Parathyroid adenoma (tissue), 2 donors: Measurements from ENCODE around the gene C5AR1.
A peak's percentile ranks its signal among the peaks of the same experiment; 100 is the strongest.
"Not testable (repeated sequence)": the region's sequence is repeated elsewhere in the genome, so short reads cannot be mapped to it uniquely, and the experiment has no call there.

ENCODE experiments used
- H2AFZ ChIP-seq: fragments of 300-600 bp; sonication (generic); one replicate; pipeline ENCODE4 v1.7.0; 2017; ENCODE audit warnings: antibody characterized with exemption, mild to moderate bottlenecking
- H3K27ac ChIP-seq: fragments of 300-600 bp; sonication (generic); one replicate; pipeline ENCODE4 v1.7.0; 2017
- H3K27me3 ChIP-seq: fragments of 300-600 bp; sonication (generic); one replicate; pipeline ENCODE4 v1.7.0; 2017; ENCODE audit warnings: low read length; ENCODE audit not compliant: control insufficient read depth, insufficient read depth
- H3K36me3 ChIP-seq: fragments of 300-600 bp; sonication (generic); one replicate; pipeline ENCODE4 v1.7.0; 2017; ENCODE audit warnings: low read length; ENCODE audit not compliant: control insufficient read depth, insufficient read depth
- H3K4me1 ChIP-seq: fragments of 300-600 bp; sonication (generic); one replicate; pipeline ENCODE4 v1.7.0; 2017; ENCODE audit warnings: control low read depth
- H3K4me2 ChIP-seq: fragments of 300-600 bp; sonication (generic); one replicate; pipeline ENCODE4 v1.7.0; 2017; ENCODE audit warnings: low read length
- H3K4me3 ChIP-seq: fragments of 300-600 bp; sonication (generic); one replicate; pipeline ENCODE4 v1.7.0; 2017; ENCODE audit warnings: low read depth, low read length
- H3K79me2 ChIP-seq: fragments of 300-600 bp; sonication (generic); one replicate; pipeline ENCODE4 v1.7.0; 2017; ENCODE audit warnings: control low read depth
- H3K9ac ChIP-seq: fragments of 300-600 bp; sonication (generic); one replicate; pipeline ENCODE4 v1.7.0; 2017; ENCODE audit warnings: mild to moderate bottlenecking
- H3K9me3 ChIP-seq: fragments of 300-600 bp; sonication (generic); one replicate; pipeline ENCODE4 v1.7.0; 2017; ENCODE audit warnings: low read length; ENCODE audit not compliant: control insufficient read depth
- CTCF ChIP-seq: fragments of 300-600 bp; sonication (generic); IDR thresholded peaks from one replicate; pipeline ENCODE4 v1.7.0; 2017; ENCODE audit warnings: antibody characterized with exemption, mild to moderate bottlenecking
- donor health status: primary hyperparathyroidism.

Gene C5AR1

GRCh38 chr19:47296036-47296435, 13.6 kb upstream of the C5AR1 start:
- Histone ChIP-seq H2AFZ (no peak overlapping the region), H3K27me3 (no peaks in the 10 kb centered on the region), H3K9ac (no peak overlapping the region), H3K4me1 (no peaks in the 10 kb centered on the region), H3K4me2 (no peak overlapping the region), H3K36me3 (no peaks in the 10 kb centered on the region), H3K27ac (no peak overlapping the region), H3K9me3 (no peaks in the 10 kb centered on the region), H3K79me2 (no peaks in the 10 kb centered on the region), H3K4me3 (no peak overlapping the region)
- TF ChIP-seq CTCF: peak; percentile 74

- H3K4me3 ChIP-seq, H3K4me1 ChIP-seq, H3K4me2 ChIP-seq, H3K27me3 ChIP-seq, H3K36me3 ChIP-seq, H3K9ac ChIP-seq, H2AFZ ChIP-seq, H3K9me3 ChIP-seq, H3K79me2 ChIP-seq, H3K27ac ChIP-seq: not testable (repeated sequence)
These were observed 8.8 kb upstream of the C5AR1 start for GRCh38 chr19:47300867-47301266.

- Histone ChIP-seq H3K4me1 (peaks cover 4% of the 10 kb centered on the region), H3K4me3 (no peak overlapping the region), H2AFZ (no peak overlapping the region), H3K27me3 (no peaks in the 10 kb centered on the region), H3K4me2 (no peak overlapping the region), H3K79me2 (no peaks in the 10 kb centered on the region), H3K9me3 (no peaks in the 10 kb centered on the region), H3K36me3 (no peaks in the 10 kb centered on the region), H3K9ac (no peak overlapping the region), H3K27ac (no peak overlapping the region)
- no peak for TF ChIP-seq CTCF
These were observed 7.4 kb upstream of the C5AR1 start for GRCh38 chr19:47302249-47302648.

GRCh38 chr19:47303966-47304365, 5.7 kb upstream of the C5AR1 start:
- Histone ChIP-seq H3K27me3 (no peaks in the 10 kb centered on the region), H3K4me1 (peaks cover 4% of the 10 kb centered on the region), H3K4me3 (no peak overlapping the region), H3K36me3 (no peaks in the 10 kb centered on the region), H3K79me2 (no peaks in the 10 kb centered on the region), H3K9me3 (no peaks in the 10 kb centered on the region), H3K4me2 (no peak overlapping the region), H3K27ac (no peak overlapping the region), H3K9ac (no peak overlapping the region), H2AFZ (no peak overlapping the region)
- TF ChIP-seq CTCF: no peak

GRCh38 chr19:47305309-47305751, 4.3 kb upstream of the C5AR1 start:
- no peak overlapping the region for H3K9ac ChIP-seq
- H3K4me3 ChIP-seq: peak overlapping the region; percentile 20
- H3K4me1 ChIP-seq: peaks cover 4% of the 10 kb centered on the region
- H3K9me3 ChIP-seq: no peaks in the 10 kb centered on the region
- H3K4me2 ChIP-seq: peak overlapping the region; percentile 66
- no peaks in the 10 kb centered on the region for H3K27me3 ChIP-seq
- H3K27ac ChIP-seq: no peak overlapping the region
- no peaks in the 10 kb centered on the region for H3K36me3 ChIP-seq
- peak; percentile 95 for TF ChIP-seq CTCF
- no peaks in the 10 kb centered on the region for H3K79me2 ChIP-seq
- peak overlapping the region; percentile 63 for H2AFZ ChIP-seq
